Stimulated activated CD4-positive, alpha-beta T cell treated with anti-CD3 and anti-CD28 coated beads, Interleukin-15, amount 100 ng/mL, for 1 hour (primary cell): ENCODE data around the gene PIK3CB.
"Not testable (repeated sequence)": the region's sequence is repeated elsewhere in the genome, so short reads cannot be mapped to it uniquely, and the experiment has no call there.

Experiments
- DNase-seq, 2 donors: peaks; one replicate each; pipeline ENCODE4 v3.0.0-alpha.2; 2020; ENCODE audit warnings: low read depth in 1 of 2, low spot score in 1 of 2

Gene PIK3CB

GRCh38 chr3:138624518-138624917, 210.2 kb downstream of the PIK3CB start:
- DNase-seq, result no peak

- no peak for DNase-seq
Measured at GRCh38 chr3:138620431-138620830, 214.3 kb downstream of the PIK3CB start.

GRCh38 chr3:138615462-138615861, 219.3 kb downstream of the PIK3CB start:
- DNase-seq, result no peak

GRCh38 chr3:138609898-138610266, 224.8 kb downstream of the PIK3CB start:
- DNase-seq, result no peak

- DNase-seq, result peak; percentile 43 to 51
Measured at GRCh38 chr3:138608322-138609135, 226.2 kb downstream of the PIK3CB start, which contains the start of gene FAIM. TSS of gene FAIM (plus strand) at chr3:138608771. CDS start at chr3:138619727, 10,956 bp downstream.

- DNase-seq, result not testable (repeated sequence)
Measured at GRCh38 chr3:138604106-138604595, 230.6 kb downstream of the PIK3CB start.
